Pancreas (tissue), 10 donors: ENCODE data around the gene ARHGAP8. TPM values are rescaled to one million over a fixed set of nuclear protein-coding genes. Genes with fewer than 3 reads are reported as not detected.
A peak's percentile ranks its signal among the peaks of the same experiment; 100 is the strongest.

Source experiments
- ATAC-seq, 4 donors: fragments of 200-7000 bp; cut with Tn5 transposase; one replicate each; pipeline versions ENCODE4 v1.8.0 to v1.9.1; 2020; ENCODE audit warnings: mild to moderate bottlenecking in 4 of 4, moderate library complexity in 4 of 4
- DNase-seq, 6 donors: peaks; one replicate each; pipeline ENCODE4 v3.0.0-alpha.2; 2020
- FAIRE-seq: peaks from 2 replicates; lab custom pipeline; 2012; peaks lifted over from hg19 to GRCh38; lab: Jason Lieb, UNC
- H3K27ac ChIP-seq, 4 donors: fragments of 200-600 bp; sonication (generic); 1 replicate in 3 of 4; 2 replicates in 1 of 4; pipeline versions ENCODE4 v1.5.0 to v1.8.0; 2020
- H3K27me3 ChIP-seq, 4 donors: fragments of 200-600 bp; one replicate each; pipeline ENCODE4 v1.8.0; 2021
- H3K36me3 ChIP-seq, 3 donors: fragments of 200-600 bp; sonication (generic) in 1 of 3; one replicate each; pipeline versions ENCODE4 v1.5.0 to v1.8.0; 2020 to 2021
- H3K4me1 ChIP-seq, 3 donors: fragments of 200-600 bp; one replicate each; pipeline ENCODE4 v1.8.0; 2021
- H3K4me3 ChIP-seq, 4 donors: fragments of 200-600 bp; sonication (generic) in 2 of 4; one replicate each; pipeline versions ENCODE4 v1.5.0 to v1.8.0; 2020 to 2021
- H3K9me3 ChIP-seq, 4 donors: fragments of 200-600 bp; one replicate each; pipeline ENCODE4 v1.8.0; 2021
- WGBS, 2 donors: extraction: QIAGEN DNeasy Blood & Tissue Kit; methylation state at CpG; one replicate each; pipeline ENCODE4 v1.1.7; 2013; 5-methylcytosine and 5-hydroxymethylcytosine counted together
- intact Hi-C, 3 donors: fragments of 100-400 bp; cut with DNase I; formaldehyde crosslinking; loops; one replicate each; pipeline versions ENCODE4 v1.11.1 to v1.14.2; 2022
- polyA plus RNA-seq, 2 donors: library from polyadenylated mRNA; stranded (reverse); fragments of 200-250 nt; gene quantifications; one replicate each; pipeline ENCODE4 v1.2.3, GENCODE V29; 2013
- total RNA-seq, 6 donors: library from RNA; stranded (reverse); fragmentation: NEBNext Ultra II Directional in 4 of 6; extraction: Animal tissue kit (Norgen Biotek cat#: 25700) in 4 of 6; gene quantifications; one replicate each; pipeline versions ENCODE4 v1.2.1 to v1.2.4, GENCODE V29; 2021 to 2023
- TF ChIP-seq, protein P1 (sequence below), 4 donors: fragments of 200-600 bp; sonication (generic) in 3 of 4; IDR thresholded peaks; one replicate each; pipeline versions ENCODE4 v1.5.0 to v1.8.0; 2021; ENCODE audit warnings: antibody characterized with exemption in 4 of 4
- donor health status: healthy with polysubstance abuse.
- donor health status: DM: no; HTN: no; CAD: no; lungs with moderate emphysema.
- donor health status: DM: no; HTN: no; CAD: no.
- donor health status: control.
- donor health status: control.
- donor health status: Bipolar disorder and iron deficiency.
- donor health status: DM: yes; HTN: yes; CAD: no.
- donor health status: DM: no; HTN: no; CAD: no.
- donor health status: DM: no; HTN: no; CAD: no.
- donor health status: DM: yes; HTN: yes; CAD: no.

ARHGAP8 gene
- total and polyA plus RNA-seq, 8 donors, result 8.6 to 59.2 (median 15.1) TPM

DNA sequence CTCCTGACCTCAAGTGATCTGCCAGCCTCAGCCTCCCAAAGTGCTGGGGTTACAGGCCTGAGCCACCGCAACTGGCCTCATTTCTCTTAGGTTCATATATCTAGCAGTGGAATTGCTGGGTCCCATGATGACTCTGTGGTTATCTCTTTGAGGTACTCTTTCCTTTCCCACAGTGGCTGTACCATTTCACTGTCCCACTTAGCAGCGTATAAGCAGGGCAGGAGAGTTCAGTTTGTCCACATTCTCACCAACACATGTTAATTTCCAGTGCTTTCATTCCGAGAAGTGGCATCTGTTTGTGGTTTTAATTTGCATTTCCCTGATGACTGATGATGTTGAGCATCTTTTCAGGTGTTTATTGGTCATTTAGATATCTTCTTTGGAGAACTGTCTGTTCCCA lies 34.0 kb upstream of the ARHGAP8 start:
- no peak for ATAC-seq
- no peaks in the 10 kb centered on the region for H3K36me3 ChIP-seq
- DNase-seq, result no peak
- no peaks in the 10 kb centered on the region for H3K27me3 ChIP-seq
- no peak for FAIRE-seq
- H3K27ac ChIP-seq, result no peak overlapping the region
- H3K9me3 ChIP-seq, result no peaks in the 10 kb centered on the region
- TF ChIP-seq, protein P1, sequence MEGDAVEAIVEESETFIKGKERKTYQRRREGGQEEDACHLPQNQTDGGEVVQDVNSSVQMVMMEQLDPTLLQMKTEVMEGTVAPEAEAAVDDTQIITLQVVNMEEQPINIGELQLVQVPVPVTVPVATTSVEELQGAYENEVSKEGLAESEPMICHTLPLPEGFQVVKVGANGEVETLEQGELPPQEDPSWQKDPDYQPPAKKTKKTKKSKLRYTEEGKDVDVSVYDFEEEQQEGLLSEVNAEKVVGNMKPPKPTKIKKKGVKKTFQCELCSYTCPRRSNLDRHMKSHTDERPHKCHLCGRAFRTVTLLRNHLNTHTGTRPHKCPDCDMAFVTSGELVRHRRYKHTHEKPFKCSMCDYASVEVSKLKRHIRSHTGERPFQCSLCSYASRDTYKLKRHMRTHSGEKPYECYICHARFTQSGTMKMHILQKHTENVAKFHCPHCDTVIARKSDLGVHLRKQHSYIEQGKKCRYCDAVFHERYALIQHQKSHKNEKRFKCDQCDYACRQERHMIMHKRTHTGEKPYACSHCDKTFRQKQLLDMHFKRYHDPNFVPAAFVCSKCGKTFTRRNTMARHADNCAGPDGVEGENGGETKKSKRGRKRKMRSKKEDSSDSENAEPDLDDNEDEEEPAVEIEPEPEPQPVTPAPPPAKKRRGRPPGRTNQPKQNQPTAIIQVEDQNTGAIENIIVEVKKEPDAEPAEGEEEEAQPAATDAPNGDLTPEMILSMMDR (IDR thresholded peaks at IDR 0.05), result no peak
- intact Hi-C loops, result no loop called here
- no peaks in the 10 kb centered on the region for H3K4me1 ChIP-seq
- H3K4me3 ChIP-seq, result no peak overlapping the region
- WGBS, 2 donors, result 97 to 99% methylated on average over 3 of the region's 3 CpGs

DNA sequence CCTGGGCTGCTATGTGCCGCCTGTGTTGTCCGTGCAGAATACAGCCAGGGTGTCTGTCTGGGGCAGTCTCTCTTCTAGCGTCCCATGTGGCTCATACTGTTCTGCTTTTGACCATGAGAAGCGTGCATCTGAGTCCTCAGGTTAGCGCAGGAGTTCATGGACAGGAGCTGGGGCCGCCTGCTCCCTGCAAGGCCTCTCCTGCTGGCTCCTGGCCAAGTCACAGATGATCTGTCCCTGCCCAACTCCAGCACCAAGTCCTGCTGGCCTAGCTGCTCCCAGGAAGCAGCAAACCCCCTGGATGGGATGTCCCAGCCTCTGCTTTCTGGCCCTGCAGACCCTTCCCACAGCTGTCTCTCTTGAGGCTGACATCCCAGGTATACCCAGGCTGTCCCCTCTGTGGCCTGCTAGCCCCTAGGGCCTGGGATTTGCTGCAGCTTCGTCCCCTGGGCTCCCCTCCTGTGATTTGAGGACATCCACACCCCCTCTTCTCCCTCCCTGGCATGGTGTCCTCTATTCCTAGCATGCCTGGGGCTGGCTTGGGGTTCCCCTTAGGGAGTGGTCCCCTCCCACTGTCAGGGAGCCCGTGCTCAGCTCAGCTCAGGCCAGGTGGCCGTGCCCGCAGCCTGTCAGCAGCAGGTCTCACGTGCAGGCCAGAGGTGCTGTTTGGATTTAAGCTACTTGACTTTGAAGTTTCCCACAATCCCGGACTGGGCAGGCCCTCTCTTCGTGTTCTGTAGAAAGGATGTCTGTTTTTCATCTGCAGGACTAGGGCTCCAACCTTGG lies 32.6 kb upstream of the ARHGAP8 start:
- Histone ChIP-seq H3K4me3 (no peak overlapping the region), H3K27me3 (no peaks in the 10 kb centered on the region), H3K36me3 (no peaks in the 10 kb centered on the region), H3K9me3 (no peaks in the 10 kb centered on the region), H3K27ac (no peak overlapping the region), H3K4me1 (no peaks in the 10 kb centered on the region)
- TF ChIP-seq, protein P1 (IDR thresholded peaks at IDR 0.05), result no peak
- WGBS, 2 donors, result 46 to 88% methylated on average over 13 of the region's 13 CpGs
- FAIRE-seq, result no peak
- intact Hi-C loops, result no loop called here
- ATAC-seq, result peak; percentile 65 to 90 (median 82)
- DNase-seq, result peak in 5 of 6 donors; percentile 64 to 93 (median 75)

DNA sequence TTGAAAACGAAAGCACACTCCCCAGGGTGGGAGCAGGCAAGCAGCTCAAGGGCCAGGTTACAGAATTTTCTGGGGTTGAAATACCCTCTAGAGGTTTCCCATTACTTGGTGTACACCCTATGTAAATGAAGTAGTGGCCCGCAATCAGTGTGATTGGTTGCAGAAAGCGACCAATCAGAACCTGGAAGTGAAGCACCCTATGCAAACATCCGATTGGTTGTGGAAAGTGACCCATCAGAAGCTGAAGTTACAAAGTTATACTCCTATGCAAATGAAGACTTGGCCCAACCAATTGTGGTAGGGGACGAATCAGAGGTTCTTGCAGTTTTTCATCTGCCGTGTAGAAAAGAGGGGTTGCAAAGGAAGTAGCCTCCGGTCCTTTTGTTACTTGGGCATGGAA lies 31.2 kb upstream of the ARHGAP8 start:
- no peak for ATAC-seq
- no peak overlapping the region for H3K4me3 ChIP-seq
- no peaks in the 10 kb centered on the region for H3K9me3 ChIP-seq
- DNase-seq, result no peak
- FAIRE-seq, result no peak
- no peaks in the 10 kb centered on the region for H3K4me1 ChIP-seq
- WGBS, 2 donors, result 92% methylated on average over 7 of the region's 7 CpGs
- TF ChIP-seq, protein P1 (IDR thresholded peaks at IDR 0.05), result no peak
- no peak overlapping the region for H3K27ac ChIP-seq
- no peaks in the 10 kb centered on the region for H3K36me3 ChIP-seq
- H3K27me3 ChIP-seq, result no peaks in the 10 kb centered on the region
- intact Hi-C loops, result no loop called here

DNA sequence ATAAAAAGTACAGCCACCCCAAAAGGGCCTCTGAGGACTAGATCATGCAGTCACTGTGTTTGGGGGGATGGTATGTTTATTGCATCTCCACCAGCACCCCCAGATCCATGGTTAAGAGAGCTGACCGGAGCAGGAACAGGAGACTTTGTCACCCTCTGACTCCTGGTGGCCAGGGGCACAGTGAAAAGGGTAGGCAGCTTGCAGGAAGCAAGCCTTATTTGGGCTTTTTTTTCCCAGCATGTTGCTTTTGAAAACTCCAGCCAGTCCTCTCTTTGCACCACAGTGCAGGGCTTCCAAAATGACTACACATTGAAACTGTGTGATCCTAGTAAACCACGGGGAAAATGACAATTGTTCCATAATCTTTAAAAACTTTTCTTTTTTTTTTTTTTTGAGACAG lies 29.8 kb upstream of the ARHGAP8 start:
- Histone ChIP-seq H3K27me3 (no peaks in the 10 kb centered on the region), H3K36me3 (no peaks in the 10 kb centered on the region), H3K9me3 (no peaks in the 10 kb centered on the region), H3K27ac (no peak overlapping the region), H3K4me1 (no peaks in the 10 kb centered on the region), H3K4me3 (no peak overlapping the region)
- DNase-seq (no peak), FAIRE-seq (no peak), ATAC-seq (no peak)
- TF ChIP-seq, protein P1 (IDR thresholded peaks at IDR 0.05), result no peak
- 91 to 98% methylated on average over 2 of the region's 2 CpGs for WGBS, 2 donors
- intact Hi-C loops, result no loop called here

DNA sequence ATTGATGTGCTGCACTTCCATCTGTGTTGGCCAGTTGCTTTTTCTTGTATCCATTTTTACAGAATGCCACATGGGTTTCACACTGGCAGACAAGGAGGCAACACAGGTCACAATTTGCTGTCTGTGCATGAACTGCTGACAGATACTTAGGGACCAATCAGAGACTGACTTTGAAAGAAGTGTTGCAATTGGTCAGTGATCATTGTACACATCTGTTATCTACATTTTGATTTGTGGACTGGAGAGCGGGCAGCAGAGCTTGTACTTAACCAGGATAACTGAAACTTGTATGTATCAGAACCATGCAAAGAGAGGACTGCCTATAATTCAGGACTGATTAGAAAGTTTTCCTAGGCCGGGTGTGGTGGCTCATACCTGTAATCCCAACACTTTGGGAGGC lies 28.6 kb upstream of the ARHGAP8 start:
- Histone ChIP-seq H3K4me3 (no peak overlapping the region), H3K36me3 (no peaks in the 10 kb centered on the region), H3K4me1 (no peaks in the 10 kb centered on the region), H3K27ac (no peak overlapping the region), H3K27me3 (no peaks in the 10 kb centered on the region), H3K9me3 (no peaks in the 10 kb centered on the region)
- intact Hi-C loops, result no loop called here
- no peak for FAIRE-seq
- DNase-seq, result no peak
- TF ChIP-seq, protein P1 (IDR thresholded peaks at IDR 0.05), result no peak
- 95 to 100% methylated on average over 2 of the region's 2 CpGs for WGBS, 2 donors
- ATAC-seq, result no peak
